ENCODE measurements around the gene ARAF.

GRCh38 chrX:47579537-47579936 is 18.5 kb downstream of the ARAF start:
- TF ChIP-seq POLR2A (IDR thresholded peaks at IDR 0.05; ENCODE audit: low read depth, low read length) (no peak), POLR2AphosphoS5 (IDR thresholded peaks at IDR 0.05; ENCODE audit: low read depth, low read length) (no peak), TAF1 (IDR thresholded peaks at IDR 0.05; ENCODE audit: borderline replicate concordance, low read depth, low read length) (no peak)

Measured in GM12892 (cell line).